Right lobe of liver (tissue), 6 donors: ENCODE measurements around the gene STPG4. TPM values are rescaled to one million over a fixed set of nuclear protein-coding genes. Genes with fewer than 3 reads are reported as not detected.
"Not testable (repeated sequence)": the region's sequence is repeated elsewhere in the genome, so short reads cannot be mapped to it uniquely, and the experiment has no call there.

Experiments used
- ATAC-seq, 4 donors: fragments of 200-7000 bp; cut with Tn5 transposase; one replicate each; pipeline ENCODE4 v1.9.1; 2020; ENCODE audit warnings: mild to moderate bottlenecking in 4 of 4, moderate library complexity in 4 of 4
- DNase-seq, 3 donors: peaks; one replicate each; pipeline ENCODE4 v3.0.0-alpha.2; 2020
- H3K27ac ChIP-seq, 3 donors: fragments of 200-600 bp; one replicate each; pipeline ENCODE4 v1.8.0; 2022
- H3K27me3 ChIP-seq, 2 donors: fragments of 200-600 bp; one replicate each; pipeline ENCODE4 v1.8.0; 2022
- H3K36me3 ChIP-seq, 4 donors: fragments of 200-600 bp; sonication (generic) in 1 of 4; one replicate each; pipeline versions ENCODE4 v1.5.1 to v1.8.0; 2017 to 2022; ENCODE audit warnings: control low read depth in 1 of 4
- H3K4me1 ChIP-seq, 4 donors: fragments of 200-600 bp; sonication (generic) in 1 of 4; one replicate each; pipeline versions ENCODE4 v1.5.1 to v1.8.0; 2017 to 2022; ENCODE audit warnings: control low read depth in 1 of 4
- H3K4me3 ChIP-seq, 3 donors: fragments of 200-600 bp; one replicate each; pipeline ENCODE4 v1.8.0; 2022
- H3K9me3 ChIP-seq, 4 donors: fragments of 200-600 bp; sonication (generic) in 1 of 4; one replicate each; pipeline versions ENCODE4 v1.5.1 to v1.8.0; 2017 to 2022; ENCODE audit warnings: control low read depth in 1 of 4
- CTCF ChIP-seq, 4 donors: fragments of 200-600 bp in 3 of 4; fragments of 450-650 bp in 1 of 4; IDR thresholded peaks; one replicate each; pipeline versions ENCODE4 v1.5.1 to v1.8.0; 2016 to 2022; ENCODE audit warnings: antibody characterized with exemption in 4 of 4, mild to moderate bottlenecking in 2 of 4
- POLR2A ChIP-seq: fragments of 450-650 bp; IDR thresholded peaks from one replicate; pipeline ENCODE4 v1.6.1; 2017; ENCODE audit warnings: antibody characterized with exemption, mild to moderate bottlenecking
- WGBS: methylation state at CpG from one replicate; pipeline ENCODE4 v1.1.6; 2018; ENCODE audit warnings: low coverage, low lambda C conversion rate; ENCODE audit not compliant: insufficient coverage; ENCODE audit errors: missing lambda C conversion rate; 5-methylcytosine and 5-hydroxymethylcytosine counted together
- intact Hi-C, 2 donors: fragments of 100-400 bp; cut with DNase I; formaldehyde crosslinking; loops; one replicate each; pipeline versions ENCODE4 v1.11.2 to v1.14.1; 2022
- total RNA-seq, 6 experiments: library from RNA; depleted of rRNA in 2 of 6; stranded (reverse); fragments of >200 nt in 2 of 6; fragmentation: NEBNext Ultra II Directional in 3 of 6; extraction: Animal tissue kit (Norgen Biotek cat#: 25700) in 3 of 6; gene quantifications; one replicate each; pipeline versions ENCODE4 v1.1.0 to v1.2.4, GENCODE V29; 2016 to 2023
- donor health status: DM: no; HTN: yes; CAD: no.
- donor health status: DM: no; HTN: no; CAD: no.
- donor health status: DM: no; HTN: no; CAD: no.
- donor health status: DM: no; HTN: yes; CAD: no.
- donor health status: DM: no; HTN: yes; CAD: no.

STPG4 gene
- total RNA-seq, 6 experiments from 2014 or later: not detected

- DNase-seq: no peak
- WGBS: 89% methylated on average over 3 of the region's 3 CpGs
- Histone ChIP-seq H3K27me3 (no peaks in the 10 kb centered on the region), H3K27ac (no peak overlapping the region), H3K9me3 (no peaks in the 10 kb centered on the region), H3K4me3 (no peak overlapping the region), H3K4me1 (no peaks in the 10 kb centered on the region), H3K36me3 (no peaks in the 10 kb centered on the region)
- TF ChIP-seq CTCF (IDR thresholded peaks at IDR 0.05) (no peak), POLR2A (no peak)
- ATAC-seq: no peak
- intact Hi-C loops: no loop called here
Measured at GRCh38 chr2:47126783-47127182, 28.3 kb downstream of the STPG4 start.

- intact Hi-C loops, H3K4me3 ChIP-seq, ATAC-seq, H3K27me3 ChIP-seq, DNase-seq, H3K9me3 ChIP-seq, H3K4me1 ChIP-seq, H3K36me3 ChIP-seq, H3K27ac ChIP-seq: not testable (repeated sequence)
- 56% methylated on average over 4 of the region's 4 CpGs for WGBS
Measured at GRCh38 chr2:47124740-47125139, 30.4 kb downstream of the STPG4 start.

- H3K9me3 ChIP-seq, H3K27ac ChIP-seq, intact Hi-C loops, H3K36me3 ChIP-seq, H3K4me1 ChIP-seq, H3K27me3 ChIP-seq, DNase-seq, H3K4me3 ChIP-seq, ATAC-seq: not testable (repeated sequence)
- WGBS: 68% methylated on average over 5 of the region's 5 CpGs
Measured at GRCh38 chr2:47120424-47120823, 34.7 kb downstream of the STPG4 start.

GRCh38 chr2:47119001-47119400, 36.1 kb downstream of the STPG4 start:
- ATAC-seq: no peak
- Histone ChIP-seq H3K4me3 (no peak overlapping the region), H3K36me3 (no peaks in the 10 kb centered on the region), H3K27me3 (no peaks in the 10 kb centered on the region), H3K4me1 (no peaks in the 10 kb centered on the region), H3K27ac (no peak overlapping the region), H3K9me3 (no peaks in the 10 kb centered on the region)
- WGBS: 38% methylated on average over 2 of the region's 2 CpGs
- intact Hi-C loops: no loop called here
- TF ChIP-seq POLR2A (no peak), CTCF (IDR thresholded peaks at IDR 0.05) (no peak)
- no peak for DNase-seq

- Histone ChIP-seq H3K9me3 (no peaks in the 10 kb centered on the region), H3K4me3 (no peak overlapping the region), H3K27me3 (no peaks in the 10 kb centered on the region), H3K27ac (no peak overlapping the region), H3K36me3 (no peaks in the 10 kb centered on the region), H3K4me1 (no peaks in the 10 kb centered on the region)
- intact Hi-C loops: no loop called here
- no peak for DNase-seq
- TF ChIP-seq CTCF (IDR thresholded peaks at IDR 0.05): no peak
- TF ChIP-seq POLR2A: no peak
- 23% methylated on average over 2 of the region's 2 CpGs for WGBS
- no peak for ATAC-seq
Measured at GRCh38 chr2:47118581-47118980, 36.5 kb downstream of the STPG4 start.
